Activated CD8-positive, alpha-beta memory T cell treated with anti-CD3 and anti-CD28 coated beads, Interleukin-2, amount 50 U/mL, for 1 hour (primary cell): ENCODE results near the gene PCDHA12.
"Not testable (repeated sequence)": the region's sequence is repeated elsewhere in the genome, so short reads cannot be mapped to it uniquely, and the experiment has no call there.

Experiments
- DNase-seq: peaks from one replicate; pipeline ENCODE4 v3.0.0-alpha.2; 2020; ENCODE audit errors: extremely low read depth

Gene PCDHA12, protein sequence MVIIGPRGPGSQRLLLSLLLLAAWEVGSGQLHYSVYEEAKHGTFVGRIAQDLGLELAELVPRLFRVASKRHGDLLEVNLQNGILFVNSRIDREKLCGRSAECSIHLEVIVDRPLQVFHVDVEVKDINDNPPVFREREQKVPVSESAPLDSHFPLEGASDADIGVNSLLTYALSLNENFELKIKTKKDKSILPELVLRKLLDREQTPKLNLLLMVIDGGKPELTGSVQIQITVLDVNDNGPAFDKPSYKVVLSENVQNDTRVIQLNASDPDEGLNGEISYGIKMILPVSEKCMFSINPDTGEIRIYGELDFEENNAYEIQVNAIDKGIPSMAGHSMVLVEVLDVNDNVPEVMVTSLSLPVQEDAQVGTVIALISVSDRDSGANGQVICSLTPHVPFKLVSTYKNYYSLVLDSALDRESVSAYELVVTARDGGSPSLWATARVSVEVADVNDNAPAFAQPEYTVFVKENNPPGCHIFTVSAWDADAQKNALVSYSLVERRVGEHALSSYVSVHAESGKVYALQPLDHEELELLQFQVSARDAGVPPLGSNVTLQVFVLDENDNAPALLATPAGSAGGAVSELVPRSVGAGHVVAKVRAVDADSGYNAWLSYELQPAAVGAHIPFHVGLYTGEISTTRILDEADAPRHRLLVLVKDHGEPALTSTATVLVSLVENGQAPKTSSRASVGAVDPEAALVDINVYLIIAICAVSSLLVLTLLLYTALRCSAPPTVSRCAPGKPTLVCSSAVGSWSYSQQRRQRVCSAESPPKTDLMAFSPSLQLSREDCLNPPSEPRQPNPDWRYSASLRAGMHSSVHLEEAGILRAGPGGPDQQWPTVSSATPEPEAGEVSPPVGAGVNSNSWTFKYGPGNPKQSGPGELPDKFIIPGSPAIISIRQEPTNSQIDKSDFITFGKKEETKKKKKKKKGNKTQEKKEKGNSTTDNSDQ

DNA sequence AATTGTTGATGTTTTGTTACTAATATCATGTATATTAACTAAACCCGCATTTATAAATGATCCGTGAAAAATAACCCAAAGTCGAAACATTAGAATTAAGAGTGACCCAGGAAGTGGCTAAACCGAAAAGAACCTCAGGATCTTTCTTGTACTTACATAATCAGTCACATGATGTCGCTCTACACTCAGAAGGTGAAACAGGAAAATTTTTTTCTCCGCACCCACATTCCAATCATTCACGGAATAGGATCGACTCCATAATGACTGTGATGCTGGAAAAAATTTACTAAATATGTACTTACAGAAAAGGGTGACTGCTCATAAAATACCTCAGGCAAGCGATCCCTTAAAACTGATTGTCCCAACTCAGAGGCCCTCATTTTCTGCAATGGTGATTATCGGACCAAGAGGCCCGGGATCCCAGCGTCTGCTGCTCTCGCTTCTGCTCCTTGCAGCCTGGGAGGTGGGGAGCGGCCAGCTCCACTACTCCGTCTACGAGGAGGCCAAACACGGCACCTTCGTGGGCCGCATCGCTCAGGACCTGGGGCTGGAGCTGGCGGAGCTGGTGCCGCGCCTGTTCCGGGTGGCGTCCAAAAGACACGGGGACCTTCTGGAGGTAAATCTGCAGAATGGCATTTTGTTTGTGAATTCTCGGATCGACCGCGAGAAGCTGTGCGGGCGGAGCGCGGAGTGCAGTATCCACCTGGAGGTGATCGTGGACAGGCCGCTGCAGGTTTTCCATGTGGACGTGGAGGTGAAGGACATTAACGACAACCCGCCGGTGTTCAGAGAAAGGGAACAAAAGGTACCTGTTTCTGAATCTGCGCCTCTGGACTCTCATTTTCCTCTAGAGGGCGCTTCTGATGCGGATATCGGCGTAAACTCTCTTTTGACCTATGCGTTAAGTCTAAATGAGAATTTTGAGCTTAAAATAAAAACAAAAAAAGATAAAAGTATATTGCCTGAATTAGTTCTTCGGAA is at the start of gene PCDHA12:
Gene PCDHA12, plus strand, starts transcription at position 224 of the 981 bp plus-strand sequence. Its CDS starts 165 bp downstream, at position 389.
- no peak for DNase-seq

DNA sequence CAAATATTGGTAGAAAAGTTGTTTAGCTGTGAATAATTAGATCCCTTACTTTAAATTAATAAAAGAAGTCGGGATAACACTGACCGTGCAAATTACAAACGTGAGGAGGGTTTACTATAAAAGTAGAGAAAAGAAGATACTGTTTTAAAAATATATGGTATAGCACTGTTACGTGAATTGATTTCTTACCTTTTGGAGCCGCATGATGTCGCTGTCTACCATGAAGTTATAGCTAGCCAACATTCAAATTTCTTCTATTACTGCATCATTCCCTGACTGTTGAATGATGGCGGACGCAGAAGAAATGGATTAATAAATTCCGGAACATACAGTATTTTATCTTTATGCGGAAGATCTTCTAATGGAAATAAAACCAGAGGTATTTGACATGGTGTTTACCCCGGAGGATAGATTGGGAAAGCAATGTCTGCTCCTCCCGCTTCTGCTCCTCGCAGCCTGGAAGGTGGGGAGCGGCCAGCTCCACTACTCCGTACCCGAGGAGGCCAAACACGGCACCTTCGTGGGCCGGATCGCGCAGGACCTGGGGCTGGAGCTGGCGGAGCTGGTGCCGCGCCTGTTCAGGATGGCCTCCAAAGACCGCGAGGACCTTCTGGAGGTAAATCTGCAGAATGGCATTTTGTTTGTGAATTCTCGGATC is 47.3 kb upstream of the PCDHA12 start, which contains the start of gene PCDHA6:
Gene PCDHA6, plus strand, starts transcription at position 257 of the 658 bp plus-strand sequence. Its CDS starts 132 bp downstream, at position 389.
- DNase-seq = no peak

DNA sequence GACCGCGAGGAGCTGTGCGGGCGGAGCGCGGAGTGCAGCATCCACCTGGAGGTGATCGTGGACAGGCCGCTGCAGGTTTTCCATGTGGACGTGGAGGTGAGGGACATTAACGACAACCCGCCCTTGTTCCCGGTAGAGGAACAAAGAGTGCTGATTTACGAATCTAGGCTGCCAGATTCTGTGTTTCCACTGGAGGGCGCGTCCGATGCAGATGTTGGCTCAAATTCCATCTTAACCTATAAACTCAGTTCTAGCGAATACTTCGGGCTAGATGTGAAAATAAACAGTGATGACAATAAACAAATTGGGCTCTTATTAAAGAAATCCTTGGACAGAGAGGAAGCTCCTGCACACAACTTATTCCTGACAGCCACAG is 46.8 kb upstream of the PCDHA12 start:
- no peak for DNase-seq

DNA sequence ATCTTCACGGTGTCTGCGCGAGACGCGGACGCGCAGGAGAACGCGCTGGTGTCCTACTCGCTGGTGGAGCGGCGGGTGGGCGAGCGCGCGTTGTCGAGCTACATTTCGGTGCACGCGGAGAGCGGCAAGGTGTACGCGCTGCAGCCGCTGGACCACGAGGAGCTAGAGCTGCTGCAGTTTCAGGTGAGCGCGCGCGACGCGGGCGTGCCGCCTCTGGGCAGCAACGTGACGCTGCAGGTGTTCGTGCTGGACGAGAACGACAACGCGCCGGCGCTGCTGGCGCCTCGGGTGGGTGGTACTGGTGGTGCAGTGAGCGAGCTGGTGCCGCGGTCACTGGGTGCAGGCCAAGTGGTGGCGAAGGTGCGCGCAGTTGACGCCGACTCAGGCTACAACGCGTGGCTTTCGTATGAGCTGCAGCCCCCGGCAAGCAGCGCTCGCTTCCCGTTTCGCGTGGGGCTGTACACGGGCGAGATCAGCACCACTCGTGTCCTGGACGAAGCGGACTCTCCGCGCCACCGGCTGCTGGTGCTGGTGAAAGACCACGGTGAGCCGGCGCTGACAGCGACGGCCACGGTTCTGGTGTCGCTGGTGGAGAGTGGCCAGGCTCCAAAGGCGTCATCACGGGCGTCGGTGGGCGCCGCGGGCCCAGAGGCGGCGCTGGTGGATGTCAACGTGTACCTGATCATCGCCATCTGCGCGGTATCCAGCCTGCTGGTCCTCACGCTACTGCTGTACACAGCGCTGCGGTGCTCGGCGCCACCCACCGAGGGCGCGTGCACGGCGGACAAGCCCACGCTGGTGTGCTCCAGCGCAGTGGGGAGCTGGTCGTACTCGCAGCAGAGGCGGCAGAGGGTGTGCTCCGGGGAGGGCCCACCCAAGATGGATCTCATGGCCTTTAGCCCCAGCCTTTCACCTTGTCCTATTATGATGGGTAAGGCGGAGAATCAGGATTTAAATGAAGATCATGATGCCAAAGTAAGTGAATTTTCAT is 45.3 kb upstream of the PCDHA12 start:
- not testable (repeated sequence) for DNase-seq

DNA sequence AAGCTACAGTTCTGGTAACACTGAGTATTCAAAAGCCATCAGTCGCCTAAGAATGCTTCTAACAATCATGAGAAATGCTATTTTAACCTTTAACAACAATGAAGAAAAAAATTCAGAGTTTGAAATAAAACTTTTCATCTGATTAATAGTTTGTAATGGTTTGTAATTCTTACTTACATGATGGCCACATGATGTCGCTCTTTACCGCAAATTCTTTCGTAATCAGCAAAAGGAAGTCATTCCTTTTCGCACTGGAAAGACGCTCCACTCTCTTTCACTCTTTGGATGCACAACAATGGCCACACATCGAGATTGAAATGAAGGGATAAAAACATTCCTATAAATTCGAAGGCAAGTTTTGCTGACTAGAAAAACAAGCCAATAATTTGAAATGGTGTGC is 41.1 kb upstream of the PCDHA12 start, which contains the start of gene PCDHA7:
Gene PCDHA7, plus strand, starts transcription at position 277 of the 400 bp plus-strand sequence. Its CDS starts 115 bp downstream, at position 392.
- DNase-seq = no peak

DNA sequence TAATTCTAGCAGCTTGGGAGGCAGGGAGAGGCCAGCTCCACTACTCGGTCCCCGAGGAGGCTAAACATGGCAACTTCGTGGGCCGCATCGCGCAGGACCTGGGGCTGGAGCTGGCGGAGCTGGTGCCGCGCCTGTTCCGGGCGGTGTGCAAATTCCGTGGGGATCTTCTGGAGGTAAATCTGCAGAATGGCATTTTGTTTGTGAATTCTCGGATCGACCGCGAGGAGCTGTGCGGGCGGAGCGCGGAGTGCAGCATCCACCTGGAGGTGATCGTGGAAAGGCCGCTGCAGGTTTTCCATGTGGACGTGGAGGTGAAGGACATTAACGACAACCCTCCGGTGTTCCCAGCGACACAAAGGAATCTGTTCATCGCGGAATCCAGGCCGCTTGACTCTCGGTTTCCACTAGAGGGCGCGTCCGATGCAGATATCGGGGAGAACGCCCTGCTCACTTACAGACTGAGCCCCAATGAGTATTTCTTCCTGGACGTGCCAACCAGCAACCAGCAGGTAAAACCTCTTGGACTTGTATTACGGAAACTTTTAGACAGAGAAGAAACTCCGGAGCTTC is 40.6 kb upstream of the PCDHA12 start:
- DNase-seq = not testable (repeated sequence)

DNA sequence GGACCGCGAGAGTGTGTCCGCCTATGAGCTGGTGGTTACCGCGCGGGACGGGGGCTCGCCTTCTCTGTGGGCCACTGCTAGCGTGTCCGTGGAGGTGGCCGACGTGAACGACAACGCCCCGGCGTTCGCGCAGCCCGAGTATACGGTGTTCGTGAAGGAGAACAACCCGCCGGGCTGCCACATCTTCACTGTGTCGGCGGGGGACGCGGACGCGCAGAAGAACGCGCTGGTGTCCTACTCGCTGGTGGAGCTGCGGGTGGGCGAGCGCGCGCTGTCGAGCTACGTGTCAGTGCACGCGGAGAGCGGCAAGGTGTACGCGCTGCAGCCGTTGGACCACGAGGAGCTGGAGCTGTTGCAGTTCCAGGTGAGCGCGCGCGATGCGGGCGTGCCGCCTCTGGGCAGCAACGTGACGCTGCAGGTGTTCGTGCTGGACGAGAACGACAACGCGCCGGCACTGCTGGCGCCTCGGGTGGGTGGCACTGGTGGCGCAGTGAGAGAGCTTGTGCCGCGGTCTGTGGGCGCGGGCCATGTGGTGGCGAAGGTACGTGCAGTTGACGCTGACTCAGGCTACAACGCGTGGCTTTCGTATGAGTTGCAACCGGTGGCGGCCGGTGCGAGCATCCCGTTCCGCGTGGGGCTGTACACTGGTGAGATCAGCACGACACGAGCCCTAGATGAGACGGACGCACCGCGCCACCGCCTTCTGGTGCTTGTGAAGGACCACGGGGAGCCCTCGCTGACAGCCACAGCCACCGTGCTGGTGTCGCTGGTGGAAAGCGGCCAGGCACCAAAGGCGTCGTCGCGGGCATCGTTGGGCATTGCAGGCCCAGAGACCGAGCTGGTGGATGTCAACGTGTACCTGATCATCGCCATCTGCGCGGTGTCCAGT is 39.2 kb upstream of the PCDHA12 start:
- no peak for DNase-seq

DNA sequence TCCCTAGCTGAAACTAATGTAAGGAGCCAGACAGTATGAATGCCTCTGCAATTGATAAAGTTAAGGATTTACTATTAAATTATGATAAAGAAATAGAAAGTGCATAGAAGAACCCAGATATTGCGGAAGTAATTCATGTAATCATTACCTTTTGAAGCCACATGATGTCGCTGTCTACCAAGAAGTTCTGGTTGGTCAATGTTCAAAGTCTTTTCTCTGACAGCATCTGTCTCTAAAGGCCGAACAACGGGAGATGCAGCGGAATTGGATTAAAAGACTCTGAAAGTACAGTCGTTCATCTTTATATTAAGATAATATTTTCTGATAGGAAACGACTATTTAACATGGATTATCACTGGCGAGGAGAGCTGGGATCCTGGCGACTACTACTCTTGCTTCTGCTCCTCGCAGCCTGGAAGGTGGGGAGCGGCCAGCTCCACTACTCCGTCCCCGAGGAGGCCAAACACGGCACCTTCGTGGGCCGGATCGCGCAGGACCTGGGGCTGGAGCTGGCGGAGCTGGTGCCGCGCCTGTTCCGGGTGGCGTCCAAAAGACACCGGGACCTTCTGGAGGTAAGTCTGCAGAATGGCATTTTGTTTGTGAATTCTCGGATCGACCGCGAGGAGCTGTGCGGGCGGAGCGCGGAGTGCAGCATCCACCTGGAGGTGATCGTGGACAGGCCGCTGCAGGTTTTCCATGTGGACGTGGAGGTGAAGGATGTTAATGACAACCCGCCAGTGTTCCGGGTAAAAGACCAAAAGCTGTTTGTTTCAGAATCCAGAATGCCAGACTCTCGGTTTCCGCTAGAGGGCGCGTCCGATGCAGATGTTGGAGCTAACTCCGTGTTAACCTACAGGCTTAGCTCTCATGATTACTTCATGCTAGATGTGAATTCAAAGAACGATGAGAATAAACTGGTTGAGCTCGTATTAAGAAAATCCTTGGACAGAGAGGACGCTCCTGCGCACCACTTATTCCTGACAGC is 33.8 kb upstream of the PCDHA12 start, which contains the start of gene PCDHA8:
Gene PCDHA8, plus strand, starts transcription at position 210 of the 985 bp plus-strand sequence. Its CDS starts 135 bp downstream, at position 345.
- no peak for DNase-seq

DNA sequence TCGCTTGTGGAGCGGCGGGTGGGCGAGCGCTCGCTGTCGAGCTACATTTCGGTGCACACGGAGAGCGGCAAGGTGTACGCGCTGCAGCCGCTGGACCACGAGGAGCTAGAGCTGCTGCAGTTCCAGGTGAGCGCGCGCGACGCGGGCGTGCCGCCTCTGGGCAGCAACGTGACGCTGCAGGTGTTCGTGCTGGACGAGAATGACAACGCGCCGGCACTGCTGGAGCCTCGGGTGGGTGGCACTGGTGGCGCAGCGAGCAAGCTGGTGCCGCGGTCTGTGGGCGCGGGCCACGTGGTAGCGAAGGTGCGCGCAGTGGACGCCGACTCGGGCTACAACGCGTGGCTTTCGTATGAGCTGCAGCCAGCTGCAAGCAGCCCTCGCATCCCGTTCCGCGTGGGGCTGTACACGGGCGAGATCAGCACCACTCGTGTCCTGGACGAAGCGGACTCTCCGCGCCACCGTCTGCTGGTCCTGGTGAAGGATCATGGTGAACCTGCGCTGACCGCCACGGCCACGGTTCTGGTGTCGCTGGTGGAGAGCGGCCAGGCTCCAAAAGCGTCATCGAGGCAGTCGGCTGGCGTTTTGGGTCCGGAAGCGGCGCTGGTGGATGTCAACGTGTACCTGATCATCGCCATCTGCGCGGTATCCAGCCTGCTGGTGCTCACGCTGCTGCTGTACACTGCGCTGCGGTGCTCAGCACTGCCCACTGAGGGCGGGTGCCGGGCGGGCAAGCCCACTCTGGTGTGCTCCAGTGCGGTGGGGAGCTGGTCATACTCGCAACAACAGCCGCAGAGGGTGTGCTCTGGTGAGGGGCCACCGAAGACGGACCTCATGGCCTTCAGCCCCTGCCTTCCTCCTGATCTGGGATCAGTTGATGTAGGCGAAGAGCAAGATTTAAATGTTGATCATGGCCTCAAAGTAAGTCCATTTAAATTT is 32.0 kb upstream of the PCDHA12 start:
- no peak for DNase-seq

DNA sequence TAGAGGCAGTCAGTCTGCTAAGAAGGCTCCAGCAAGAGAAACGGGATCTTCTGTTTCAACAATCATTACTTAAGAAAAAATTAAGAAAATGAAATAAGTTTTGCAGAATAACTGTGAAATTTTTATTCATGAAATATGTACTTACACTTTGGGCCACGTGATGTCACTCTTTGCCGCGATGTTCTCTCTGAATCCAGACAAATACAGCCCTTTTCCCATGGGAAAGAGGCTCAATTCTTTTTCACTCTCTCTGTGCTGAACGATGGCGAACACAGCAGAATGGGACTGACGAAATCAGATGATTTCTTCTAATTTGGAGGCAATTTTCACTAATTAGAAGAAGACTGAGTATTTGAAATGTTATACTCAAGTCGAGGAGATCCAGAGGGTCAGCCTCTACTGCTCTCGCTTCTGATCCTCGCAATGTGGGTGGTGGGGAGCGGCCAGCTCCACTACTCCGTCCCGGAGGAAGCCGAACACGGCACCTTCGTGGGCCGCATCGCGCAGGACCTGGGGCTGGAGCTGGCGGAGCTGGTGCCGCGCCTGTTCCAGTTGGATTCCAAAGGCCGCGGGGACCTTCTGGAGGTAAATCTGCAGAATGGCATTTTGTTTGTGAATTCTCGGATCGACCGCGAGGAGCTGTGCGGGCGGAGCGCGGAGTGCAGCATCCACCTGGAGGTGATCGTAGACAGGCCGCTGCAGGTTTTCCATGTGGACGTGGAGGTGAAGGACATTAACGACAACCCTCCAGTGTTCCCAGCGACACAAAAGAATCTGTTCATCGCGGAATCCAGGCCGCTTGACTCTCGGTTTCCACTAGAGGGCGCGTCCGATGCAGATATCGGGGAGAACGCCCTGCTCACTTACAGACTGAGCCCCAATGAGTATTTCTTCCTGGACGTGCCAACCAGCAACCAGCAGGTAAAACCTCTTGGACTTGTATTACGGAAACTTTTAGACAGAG is 26.7 kb upstream of the PCDHA12 start, which contains the start of gene PCDHA9:
Gene PCDHA9, plus strand, starts transcription at position 244 of the 964 bp plus-strand sequence. Its CDS starts 114 bp downstream, at position 358.
- DNase-seq = not testable (repeated sequence)

DNA sequence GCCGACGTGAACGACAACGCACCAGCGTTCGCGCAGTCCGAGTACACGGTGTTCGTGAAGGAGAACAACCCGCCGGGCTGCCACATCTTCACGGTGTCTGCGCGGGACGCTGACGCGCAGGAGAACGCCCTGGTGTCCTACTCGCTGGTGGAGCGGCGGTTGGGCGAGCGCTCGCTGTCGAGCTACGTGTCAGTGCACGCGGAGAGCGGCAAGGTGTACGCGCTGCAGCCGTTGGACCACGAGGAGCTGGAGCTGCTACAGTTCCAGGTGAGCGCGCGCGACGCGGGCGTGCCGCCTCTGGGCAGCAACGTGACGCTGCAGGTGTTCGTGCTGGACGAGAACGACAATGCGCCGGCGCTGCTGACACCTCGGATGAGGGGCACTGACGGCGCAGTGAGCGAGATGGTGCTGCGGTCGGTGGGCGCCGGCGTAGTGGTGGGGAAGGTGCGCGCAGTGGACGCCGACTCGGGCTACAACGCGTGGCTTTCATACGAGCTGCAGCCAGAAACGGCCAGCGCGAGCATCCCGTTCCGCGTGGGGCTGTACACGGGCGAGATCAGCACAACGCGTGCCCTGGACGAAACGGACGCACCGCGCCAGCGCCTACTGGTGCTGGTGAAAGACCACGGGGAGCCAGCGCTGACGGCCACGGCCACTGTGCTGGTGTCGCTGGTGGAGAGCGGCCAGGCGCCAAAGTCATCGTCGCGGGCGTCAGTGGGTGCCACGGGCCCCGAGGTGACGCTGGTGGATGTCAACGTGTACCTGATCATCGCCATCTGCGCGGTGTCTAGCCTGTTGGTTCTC is 25.1 kb upstream of the PCDHA12 start:
- DNase-seq = not testable (repeated sequence)

DNA sequence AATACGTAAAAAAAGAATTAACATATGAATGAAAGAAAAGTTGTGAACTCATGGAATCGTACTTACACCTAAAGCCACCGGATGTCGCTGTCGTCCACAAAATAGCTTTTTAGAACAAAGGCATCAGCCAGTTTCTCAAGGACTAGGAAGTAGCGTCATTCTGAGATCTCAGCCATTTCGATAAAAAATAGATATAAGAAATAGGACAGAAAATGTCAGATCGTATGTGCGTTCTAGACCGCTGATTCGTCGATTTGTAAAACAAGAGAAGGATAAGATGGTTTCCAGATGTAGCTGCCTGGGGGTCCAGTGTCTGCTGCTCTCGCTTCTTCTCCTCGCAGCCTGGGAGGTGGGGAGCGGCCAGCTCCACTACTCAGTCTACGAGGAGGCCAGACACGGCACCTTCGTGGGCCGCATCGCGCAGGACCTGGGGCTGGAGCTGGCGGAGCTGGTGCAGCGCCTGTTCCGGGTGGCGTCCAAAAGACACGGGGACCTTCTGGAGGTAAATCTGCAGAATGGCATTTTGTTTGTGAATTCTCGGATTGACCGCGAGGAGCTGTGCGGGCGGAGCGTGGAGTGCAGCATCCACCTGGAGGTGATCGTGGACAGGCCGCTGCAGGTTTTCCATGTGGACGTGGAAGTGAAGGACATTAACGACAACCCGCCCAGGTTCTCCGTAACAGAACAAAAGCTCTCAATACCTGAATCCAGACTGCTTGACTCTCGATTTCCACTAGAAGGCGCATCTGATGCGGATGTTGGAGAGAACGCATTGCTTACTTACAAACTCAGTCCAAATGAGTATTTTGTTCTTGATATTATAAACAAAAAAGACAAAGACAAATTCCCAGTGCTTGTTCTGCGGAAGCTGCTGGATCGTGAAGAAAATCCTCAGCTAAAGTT is 19.1 kb upstream of the PCDHA12 start, which contains the start of gene PCDHA10:
Gene PCDHA10, plus strand, starts transcription at position 126 of the 903 bp plus-strand sequence. Its CDS starts 152 bp downstream, at position 278.
- DNase-seq = no peak
